Cortex of kidney (tissue), 1 donor: ENCODE measurements around the gene CIB1.
A peak's percentile ranks its signal among the peaks of the same experiment; 100 is the strongest.

Source experiments
- DNase-seq: peaks from one replicate; lab custom pipeline; 2025; lab: John Stamatoyannopoulos, UW

Gene CIB1

DNA sequence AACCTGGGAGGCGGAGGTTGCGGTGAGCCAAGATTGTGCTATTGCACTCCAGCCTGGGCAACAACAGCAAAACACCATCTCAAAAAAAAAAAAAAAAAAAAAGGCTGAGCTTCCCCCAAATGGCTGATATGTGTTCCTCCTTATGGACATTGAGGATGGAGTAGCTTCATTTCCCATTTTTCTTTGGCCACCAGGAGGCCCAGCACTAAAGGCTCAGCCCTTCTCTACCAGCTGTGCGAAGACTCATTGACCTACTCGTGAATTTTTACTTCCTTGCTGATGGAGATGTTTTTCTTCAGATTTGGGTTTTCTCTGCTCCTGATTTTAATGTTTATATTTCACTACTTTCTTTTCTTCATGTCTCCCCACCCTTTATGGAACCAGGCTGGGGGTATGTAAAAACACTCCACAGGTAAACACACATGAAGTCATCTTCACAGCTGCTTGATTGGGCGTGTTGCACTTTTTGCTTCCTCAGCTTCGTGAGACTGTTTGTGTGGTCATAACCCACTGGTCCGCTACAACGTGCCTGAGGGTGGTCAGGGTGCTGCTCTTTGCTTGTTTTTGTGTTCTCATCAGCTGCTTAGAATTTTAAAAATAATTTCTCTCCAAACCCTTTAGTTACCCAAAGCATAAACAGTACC lies 19.1 kb downstream of the CIB1 start:
- DNase-seq: no peak

DNA sequence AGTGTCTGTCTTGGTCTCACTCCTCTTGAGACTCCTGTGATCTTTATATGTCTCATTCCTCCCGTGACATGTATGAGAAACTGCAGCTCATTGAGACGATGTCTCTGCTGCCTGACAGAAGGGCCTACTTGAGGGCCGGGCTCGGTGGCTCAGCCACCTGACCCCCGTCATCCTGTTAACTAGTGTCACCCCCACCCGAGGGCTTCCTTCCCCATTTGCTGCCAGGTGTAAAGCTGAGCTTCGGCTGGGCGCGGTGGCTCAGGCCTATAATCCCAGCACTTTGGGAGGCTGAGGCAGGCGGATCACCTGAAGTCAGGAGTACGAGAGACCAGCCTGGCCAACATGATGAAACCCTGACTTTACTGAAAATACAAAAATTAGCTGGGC lies 19.9 kb downstream of the CIB1 start:
- no peak for DNase-seq

DNA sequence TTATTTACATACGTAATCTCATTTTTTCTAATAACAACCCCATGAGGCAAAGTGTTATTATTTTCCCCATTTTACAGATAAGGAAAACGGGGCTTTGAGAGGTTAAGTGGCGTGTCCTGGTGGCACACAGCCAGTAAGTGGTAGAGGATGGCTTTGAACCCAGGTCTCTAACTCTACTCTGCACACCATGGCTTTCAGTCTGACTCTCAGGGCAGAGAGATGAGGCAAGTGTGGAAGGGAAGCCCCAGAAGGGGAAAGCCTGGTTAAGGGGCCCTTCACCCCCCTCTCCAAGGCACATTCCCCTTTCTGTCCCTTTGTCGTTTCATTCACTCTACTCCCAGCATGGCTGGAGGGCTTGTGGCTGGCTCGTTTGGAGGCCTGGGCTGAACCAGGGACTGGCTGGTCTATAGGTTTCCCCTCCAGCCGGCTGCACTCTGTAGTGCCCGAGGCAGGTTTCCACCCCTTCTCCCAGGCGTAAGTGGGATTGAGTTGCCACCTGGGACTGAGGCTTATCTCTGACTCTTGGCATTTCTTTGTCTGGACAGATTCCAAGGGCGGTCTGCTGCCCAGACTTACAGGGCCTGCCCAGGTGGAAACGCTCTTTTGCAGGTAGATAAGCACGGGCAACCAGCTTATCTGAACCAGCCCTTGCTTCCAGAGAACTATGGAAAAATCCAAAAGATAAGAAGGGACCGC lies 20.5 kb downstream of the CIB1 start:
- DNase-seq: no peak

DNA sequence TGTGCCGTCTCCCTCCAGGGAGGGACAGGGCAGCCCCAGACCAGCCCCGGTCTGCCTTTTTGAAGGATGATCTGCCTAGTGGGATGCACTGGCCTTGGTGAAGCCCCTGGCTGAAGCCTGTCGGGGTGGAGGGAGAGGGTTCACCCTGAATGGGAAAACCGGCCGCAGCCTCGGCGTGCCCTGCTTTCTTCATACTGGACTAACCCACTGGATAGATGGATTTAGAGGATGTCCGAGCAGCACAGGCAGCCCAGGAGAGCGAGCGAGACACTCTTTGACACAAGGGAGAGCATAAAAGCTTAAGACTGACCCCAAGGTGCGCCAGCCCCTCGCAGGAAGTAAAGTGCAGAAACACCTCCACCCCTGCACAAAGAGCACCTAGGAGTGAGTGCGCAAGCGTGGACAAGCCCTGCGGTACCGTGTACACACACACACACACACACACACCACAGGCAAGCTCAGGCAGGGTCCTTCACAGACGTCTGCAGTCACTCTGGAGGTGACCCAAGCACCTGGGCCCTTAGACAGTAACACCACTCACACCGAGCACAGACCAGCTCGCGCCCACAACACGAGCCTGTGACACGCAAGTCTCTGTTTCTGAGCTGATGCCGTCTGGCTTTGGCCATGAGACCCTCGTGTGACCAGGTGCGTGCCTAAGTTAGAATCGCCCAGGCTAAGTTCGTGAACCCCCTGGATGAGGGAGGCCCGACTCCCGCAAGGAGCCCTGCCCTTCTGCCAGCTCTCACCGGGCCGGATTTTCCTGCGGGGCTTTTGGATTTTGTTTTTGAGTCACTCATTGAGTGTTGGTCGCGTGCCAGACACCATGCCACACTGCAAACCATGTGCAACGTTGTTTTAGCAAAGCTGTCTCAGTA lies 21.3 kb downstream of the CIB1 start:
- peak; percentile 15 for DNase-seq

DNA sequence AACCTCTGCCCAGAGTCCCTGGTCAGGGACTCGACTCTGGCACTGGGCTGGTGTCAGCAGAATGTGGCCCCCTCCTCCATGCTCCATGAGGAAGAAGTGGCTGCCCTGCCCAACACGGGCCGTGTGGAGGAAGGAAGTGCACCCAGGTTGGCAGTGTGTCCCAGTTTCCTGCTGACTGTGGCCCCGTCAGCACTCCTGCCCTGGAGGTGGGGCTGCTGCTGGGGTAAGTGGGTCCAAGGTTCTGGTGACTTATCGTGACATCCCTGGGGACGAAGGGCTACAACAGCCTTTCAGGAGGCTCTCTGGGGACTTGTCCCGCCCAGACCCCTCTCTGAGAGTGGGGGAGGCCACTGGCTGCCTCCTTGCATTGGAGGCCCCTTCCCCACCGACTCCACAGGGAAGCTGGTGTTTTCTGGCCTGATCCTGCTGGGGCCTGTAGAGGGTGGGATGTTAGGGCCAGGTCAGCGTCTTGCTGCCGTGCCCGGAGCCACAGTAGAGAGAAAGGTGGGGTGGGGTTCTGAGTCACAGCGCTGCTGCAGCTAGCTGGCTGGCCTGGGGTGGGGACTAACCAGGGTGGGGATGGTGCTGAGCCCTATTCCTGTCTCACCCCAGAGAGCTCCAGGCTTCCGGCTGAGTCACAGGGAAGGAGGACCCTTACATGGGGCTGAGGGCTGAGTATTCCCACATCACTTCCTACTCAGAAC lies 22.1 kb downstream of the CIB1 start:
- DNase-seq: no peak

DNA sequence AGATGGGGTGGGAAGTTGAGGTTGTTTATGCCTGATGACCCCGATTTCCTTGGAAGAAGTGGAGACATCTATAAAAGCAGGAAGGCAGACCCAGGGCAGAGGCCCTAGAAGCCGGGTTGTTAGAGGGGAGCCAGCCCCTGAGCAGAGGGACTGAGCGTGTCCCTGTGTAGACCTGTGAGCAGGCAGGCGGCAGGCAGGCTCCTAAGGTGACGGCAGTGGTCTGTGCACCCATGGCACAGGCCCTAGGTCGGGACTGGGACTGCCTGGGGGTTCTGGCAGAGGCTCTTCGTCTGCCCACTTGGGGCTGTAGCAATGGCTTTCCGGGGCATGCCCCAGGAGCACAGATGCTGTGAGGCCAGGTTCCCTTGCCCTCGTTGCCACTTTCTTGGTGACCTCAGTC lies 22.7 kb downstream of the CIB1 start:
- no peak for DNase-seq

DNA sequence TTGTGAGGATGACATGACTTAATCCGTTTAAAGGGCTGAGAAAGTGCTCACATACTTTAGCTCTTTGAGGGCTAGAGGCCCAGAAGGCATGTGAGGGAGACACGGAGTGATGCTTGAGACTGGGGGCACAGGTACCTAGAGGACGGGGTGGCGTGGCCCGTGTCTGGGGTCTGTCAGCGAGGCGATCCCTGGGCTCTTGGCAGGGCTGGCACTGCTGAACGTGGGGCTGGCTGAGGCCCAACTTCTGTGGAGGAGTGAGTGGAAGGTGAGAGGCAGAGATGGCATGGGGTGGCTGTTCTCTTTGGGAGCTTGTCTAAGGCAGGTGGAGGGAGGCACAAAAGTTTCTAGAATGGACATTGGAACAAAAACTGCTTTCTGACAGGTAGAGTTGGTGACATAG lies 23.1 kb downstream of the CIB1 start:
- no peak for DNase-seq

DNA sequence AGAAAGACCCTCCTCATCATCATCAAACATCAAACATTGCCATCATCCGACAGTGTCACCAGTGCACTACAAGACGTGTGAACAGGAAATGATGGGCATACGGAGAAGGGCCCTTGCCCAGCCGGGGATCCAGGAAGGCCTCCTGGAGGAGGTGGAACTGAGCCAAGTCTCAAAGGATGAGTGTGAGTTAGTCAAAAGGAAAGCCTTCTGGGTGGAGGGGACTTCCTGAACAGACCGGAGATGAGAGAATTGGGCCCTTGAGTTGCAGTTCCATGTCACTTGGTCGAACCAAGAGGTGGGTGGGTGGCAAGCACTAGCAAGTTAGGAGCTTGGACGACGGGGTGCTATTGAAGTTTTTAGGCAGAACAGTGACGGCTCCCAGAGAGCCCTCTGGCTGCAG lies 24.1 kb downstream of the CIB1 start:
- no peak for DNase-seq

DNA sequence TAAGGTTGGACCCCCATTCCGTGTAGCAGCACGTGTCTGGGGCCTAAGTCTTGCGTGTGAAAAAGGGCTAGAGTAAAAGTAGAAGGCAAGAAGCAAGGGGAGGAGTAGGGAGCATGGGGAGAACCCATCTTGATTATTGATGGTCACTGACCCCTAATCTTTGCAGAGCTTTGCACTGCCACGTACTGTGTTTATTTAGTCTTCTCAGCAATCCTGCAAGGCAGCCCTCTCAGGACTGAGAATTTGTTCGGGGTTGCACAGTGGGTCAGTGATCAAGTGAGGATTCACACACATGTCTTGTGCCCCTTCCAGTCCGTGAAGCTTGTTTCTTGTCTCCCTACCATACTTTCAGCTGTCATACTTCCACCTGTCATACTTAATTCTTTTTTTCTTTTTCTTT lies 25.4 kb downstream of the CIB1 start:
- no peak for DNase-seq

DNA sequence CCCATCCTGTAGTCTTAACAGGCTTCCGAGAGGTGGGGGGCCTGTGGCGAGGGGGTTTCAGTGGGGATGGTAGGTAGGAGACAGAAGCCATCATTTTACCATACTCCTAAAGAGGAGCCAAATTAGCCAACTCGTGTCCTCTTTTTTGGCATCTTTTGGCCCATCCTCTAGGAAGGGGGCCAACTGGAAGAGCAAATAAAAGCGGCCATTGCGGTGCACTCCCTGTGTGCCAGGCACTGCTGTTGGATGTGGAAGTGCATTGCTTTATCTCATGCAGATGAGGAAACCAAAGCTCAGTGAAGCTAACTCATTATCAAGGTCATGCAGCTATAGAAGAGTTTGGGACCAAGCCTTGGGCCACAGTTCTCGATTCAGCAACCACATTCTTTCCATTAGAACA lies 26.5 kb downstream of the CIB1 start:
- DNase-seq: no peak

DNA sequence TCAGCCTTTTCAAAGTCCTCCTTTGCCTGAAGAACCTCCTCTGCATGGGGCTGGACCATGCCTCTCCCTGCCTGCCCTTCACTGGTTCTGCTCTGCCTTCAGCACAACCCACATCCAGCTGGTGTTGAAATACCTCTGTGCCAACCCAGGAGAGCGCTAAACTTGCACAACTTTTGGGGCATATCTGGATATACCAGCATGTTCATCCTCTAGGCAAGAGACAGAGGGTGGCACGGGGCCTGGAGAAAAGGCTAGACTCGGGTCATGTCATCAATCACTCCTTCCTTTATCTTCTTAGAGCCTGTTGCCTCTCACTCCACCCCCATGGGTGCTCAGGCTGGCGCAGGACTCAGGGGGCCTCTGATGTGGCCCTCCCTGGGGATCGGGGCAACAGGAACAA lies 27.9 kb downstream of the CIB1 start:
- DNase-seq: no peak

DNA sequence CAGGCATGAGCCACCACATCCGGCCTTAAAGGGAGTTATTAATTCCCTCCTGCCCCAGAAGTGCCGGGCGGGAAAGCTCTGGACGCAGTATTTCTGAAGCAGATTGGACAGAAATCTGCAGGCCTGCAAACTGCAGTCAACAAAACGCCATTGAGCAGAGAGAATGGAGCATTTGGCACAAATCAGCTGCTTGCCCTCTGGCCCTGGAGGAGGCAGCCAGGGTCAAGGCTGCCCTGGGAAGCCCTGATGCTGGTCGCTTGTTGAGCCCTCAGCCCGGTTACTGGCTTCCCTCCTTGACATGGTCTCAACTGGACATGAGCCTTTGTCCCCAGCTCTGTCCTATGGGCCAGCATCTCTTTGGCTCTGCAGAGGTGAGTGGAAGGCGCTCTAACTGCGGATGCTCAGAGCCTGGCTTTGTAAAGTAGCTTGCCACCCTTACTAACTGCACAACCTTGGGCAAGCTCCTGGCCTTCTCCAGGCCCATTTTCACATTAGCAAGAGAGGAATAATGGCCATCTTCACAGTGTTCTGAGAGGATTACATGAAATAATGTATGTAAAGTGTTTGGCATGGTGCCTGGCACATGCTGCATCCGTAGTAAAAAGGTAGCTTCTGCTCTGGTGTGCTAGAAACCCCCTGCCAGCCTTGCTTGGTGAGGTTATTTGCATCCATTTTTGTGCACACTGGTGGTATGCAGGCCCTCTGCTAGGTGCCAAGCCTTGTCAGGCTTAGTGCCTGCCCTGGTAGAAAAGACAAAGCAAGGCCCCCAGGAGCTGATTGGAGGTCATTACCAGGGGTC lies 28.5 kb downstream of the CIB1 start:
- DNase-seq: no peak

DNA sequence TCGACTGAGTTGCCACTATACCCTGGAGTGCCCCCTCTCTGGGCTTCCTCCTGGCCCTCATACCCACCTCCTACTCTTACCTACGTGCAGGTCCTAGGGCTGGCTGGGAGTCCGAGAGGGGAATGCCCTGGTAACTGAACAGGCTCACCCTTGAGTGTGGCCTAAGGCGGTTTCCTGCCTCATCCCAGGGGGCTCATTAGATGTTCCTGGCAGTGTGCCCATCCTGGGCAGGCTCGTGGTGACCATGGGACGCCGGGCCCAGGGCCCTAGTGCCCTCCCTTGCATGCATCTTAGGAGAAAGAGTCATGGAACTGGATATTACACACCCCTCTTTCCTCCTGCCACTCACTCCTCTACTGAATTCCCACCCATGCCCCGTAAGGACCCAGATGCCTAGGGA lies 29.8 kb downstream of the CIB1 start:
- no peak for DNase-seq

DNA sequence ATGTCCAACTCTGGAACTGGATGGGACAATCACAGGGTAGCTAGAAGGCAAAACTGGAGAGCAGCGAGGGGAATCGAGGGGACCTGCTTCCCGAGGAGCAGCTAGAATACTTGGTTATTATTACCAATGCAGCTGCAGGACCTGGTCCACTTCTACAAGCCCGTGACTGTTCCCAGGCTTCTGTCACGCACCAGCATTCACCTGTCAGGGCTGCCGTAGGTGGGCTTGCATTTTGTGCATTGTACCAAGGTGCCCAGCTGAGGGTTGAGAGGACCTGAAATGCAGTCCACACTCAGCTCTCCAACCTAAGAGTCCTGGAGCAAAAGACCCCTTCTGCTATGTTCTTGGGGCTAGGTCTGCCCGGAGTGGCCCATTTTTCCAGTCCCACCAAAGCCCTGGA lies 30.3 kb downstream of the CIB1 start:
- no peak for DNase-seq

DNA sequence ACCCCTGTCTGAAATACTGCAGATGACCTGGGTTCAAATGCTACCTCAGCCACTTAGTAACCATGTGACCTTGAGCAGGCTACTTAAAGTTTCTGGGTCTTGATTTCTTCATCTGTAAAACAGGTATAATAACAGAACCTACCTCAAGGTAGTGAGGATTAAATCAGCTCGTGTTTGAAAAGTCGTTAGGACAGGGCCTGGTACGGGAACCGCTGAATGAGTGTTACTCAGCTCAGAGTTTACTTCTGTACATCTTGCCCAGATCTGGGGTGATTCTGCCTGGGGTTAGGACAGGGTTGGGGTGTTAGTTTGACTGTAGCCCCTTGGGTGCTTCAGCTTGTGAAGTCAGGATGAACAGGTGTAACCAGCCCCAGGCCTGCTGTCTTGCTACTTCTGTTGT lies 30.8 kb downstream of the CIB1 start:
- no peak for DNase-seq

DNA sequence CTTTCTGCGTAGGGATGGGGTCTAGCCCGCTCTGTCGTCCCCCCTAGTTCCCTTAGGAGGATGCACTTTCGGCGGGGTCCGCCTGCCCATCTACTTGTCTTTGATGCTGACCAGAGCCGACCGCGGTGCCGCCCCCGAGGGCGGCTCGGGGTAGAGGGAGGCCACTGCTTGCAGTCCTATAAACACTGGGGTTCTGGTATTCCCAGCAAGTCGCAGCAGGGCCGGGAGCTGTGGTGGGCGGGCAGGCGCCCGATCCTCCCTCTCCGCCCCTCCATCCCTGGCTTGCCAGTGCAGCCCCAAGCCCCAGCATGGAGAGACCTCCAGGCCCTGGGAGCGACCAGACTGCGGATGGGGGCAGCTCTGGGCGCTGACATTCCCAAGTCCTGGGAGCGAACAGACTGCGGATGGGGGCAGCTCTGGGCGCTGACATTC lies 31.8 kb downstream of the CIB1 start:
- no peak for DNase-seq

DNA sequence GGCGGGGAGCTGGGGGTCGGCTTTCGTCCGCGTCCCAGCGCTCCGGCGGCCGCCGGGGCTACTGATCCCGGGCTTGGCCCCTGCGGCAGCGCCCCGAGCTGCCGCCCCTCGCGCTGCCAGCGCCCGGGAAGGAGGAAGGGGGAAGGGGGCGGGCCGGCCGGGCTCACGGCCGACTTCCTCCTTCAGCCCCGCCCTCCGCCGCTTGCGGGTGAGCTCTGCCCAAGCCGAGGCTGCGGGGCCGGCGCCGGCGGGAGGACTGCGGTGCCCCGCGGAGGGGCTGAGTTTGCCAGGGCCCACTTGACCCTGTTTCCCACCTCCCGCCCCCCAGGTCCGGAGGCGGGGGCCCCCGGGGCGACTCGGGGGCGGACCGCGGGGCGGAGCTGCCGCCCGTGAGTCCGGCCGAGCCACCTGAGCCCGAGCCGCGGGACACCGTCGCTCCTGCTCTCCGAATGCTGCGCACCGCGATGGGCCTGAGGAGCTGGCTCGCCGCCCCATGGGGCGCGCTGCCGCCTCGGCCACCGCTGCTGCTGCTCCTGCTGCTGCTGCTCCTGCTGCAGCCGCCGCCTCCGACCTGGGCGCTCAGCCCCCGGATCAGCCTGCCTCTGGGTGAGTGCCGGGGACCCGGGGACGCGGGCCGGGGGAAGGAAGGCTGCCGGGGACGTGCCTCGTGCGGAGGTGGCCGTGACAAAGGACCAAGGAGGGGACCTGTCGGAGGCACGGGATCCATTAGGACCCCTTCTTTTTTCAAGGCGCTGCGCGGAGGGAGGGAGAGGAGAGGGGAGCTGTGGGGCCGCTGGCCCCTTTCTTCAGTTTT lies 32.4 kb downstream of the CIB1 start, which contains the start of gene SEMA4B:
Gene SEMA4B (plus strand): TSS at position 201 of the 814 bp plus-strand sequence. CDS start 249 bp downstream, at position 450.
- no peak for DNase-seq

DNA sequence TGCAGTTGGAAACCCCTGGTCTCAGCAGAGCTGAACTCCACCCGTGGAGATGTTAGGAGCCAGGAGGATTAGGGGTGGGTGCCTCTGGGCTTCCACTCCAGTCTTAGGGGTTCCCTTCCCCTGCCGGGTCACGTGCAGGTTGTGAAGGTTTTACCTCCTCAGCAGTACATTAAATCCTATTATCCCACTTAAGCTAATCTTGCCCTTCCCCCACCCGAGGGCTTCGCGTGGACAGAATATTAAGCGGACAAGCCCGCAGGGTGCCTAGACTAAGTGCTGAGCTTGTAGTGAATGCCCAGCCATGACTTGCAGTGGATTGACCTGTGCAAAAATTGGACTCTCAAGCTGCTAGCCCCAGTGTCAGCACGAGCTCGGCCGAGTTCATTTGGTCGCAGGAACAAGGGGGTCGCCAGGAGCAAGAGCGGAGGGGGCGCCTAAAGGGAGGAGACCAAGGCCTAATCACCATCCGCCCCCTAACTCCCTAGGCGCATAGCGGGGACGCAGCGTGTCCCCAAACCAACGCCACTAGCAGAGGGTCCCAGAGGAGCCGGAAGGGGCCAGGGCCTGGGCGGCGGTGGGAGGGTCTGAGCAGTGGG lies 33.1 kb downstream of the CIB1 start:
- DNase-seq: no peak

DNA sequence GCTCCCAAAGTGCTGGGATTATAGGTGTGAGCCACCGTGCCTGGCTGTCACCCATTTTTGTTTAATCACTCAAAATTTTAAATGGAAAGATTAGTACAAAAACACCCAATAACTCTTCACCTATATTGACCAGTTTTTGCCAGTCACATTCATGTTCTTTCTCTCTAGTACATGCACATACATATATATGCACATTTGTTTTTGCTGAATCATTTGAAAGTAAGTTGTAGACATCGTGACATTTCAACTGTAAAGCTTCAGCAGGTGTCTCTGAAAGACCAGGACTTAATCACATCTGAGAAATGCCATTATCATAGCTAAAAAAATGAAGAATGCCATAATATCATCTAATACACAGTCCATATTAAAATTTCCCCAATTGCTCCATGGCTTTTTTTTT lies 39.1 kb downstream of the CIB1 start:
- no peak for DNase-seq
